Smooth muscle cell of the pulmonary artery (primary cell): ENCODE results near the gene PDHB. TPM values are rescaled to one million over a fixed set of nuclear protein-coding genes. Genes with fewer than 3 reads are reported as not detected.

Source experiments
- total RNA-seq: library from RNA; depleted of rRNA; stranded (reverse); fragments of >200 nt; gene quantifications from 2 replicates; pipeline ENCODE4 v1.2.3, GENCODE V29; 2014

The PDHB gene
- 48.0 and 68.6 TPM in 2 replicates for total RNA-seq

GRCh38 chr3:58433400-58434167 lies at the start of gene PDHB:
Gene PDHB (minus strand): TSS chr3:58433832. CDS start chr3:58433809, 23 bp downstream.

Other genes starting within 250 kb of the PDHB start
- gene DNASE1L3, start 222.9 kb downstream of the PDHB start, total RNA-seq, result 0.07 TPM in 1 of 2 replicates, not detected in the other
- gene ABHD6, start 196.0 kb downstream of the PDHB start, total RNA-seq, result 10.0 and 13.8 TPM in 2 replicates
- gene RPP14, start 127.6 kb downstream of the PDHB start, total RNA-seq, result 10.2 and 12.6 TPM in 2 replicates
- 11.4 and 11.7 TPM in 2 replicates for gene HTD2, start 127.3 kb downstream of the PDHB start, total RNA-seq
- 26.1 and 29.1 TPM in 2 replicates for gene PXK, start 100.9 kb downstream of the PDHB start, total RNA-seq
- gene KCTD6, start 58.3 kb upstream of the PDHB start, total RNA-seq, result 8.6 and 11.9 TPM in 2 replicates
- gene ACOX2, start 103.4 kb upstream of the PDHB start, total RNA-seq, result 18.3 and 22.9 TPM in 2 replicates
- 0.07 TPM in 1 of 2 replicates, not detected in the other for gene FAM107A, start 143.6 kb upstream of the PDHB start, total RNA-seq
- gene FAM3D, start 232.9 kb upstream of the PDHB start, total RNA-seq, result not detected in 2 replicates